Testis (tissue), 2 donors: ENCODE measurements around the gene SPRED3.

ENCODE experiments used
- CTCF ChIP-seq, 3 experiments: fragments of 450-650 bp in 2 of 3; fragments of 200-600 bp in 1 of 3; sonication (generic) in 1 of 3; IDR thresholded peaks; one replicate each; pipeline ENCODE4 v1.5.1; 2016 to 2019; ENCODE audit warnings: antibody characterized with exemption in 3 of 3, mild to moderate bottlenecking in 2 of 3, moderate library complexity in 1 of 3
- POLR2A ChIP-seq: fragments of 450-650 bp; IDR thresholded peaks from one replicate; pipeline ENCODE4 v1.6.1; 2017; ENCODE audit warnings: antibody characterized with exemption, mild to moderate bottlenecking, moderate library complexity

- no peak for TF ChIP-seq POLR2A
- no peak for TF ChIP-seq CTCF (IDR thresholded peaks at IDR 0.05)
Observed at GRCh38 chr19:38351865-38352395, 36.6 kb upstream of the SPRED3 start.
